ENCODE results near the gene TRMO. TPM values are rescaled to one million over a fixed set of nuclear protein-coding genes. Genes with fewer than 3 reads are reported as not detected.

TRMO gene
- total and polyA plus RNA-seq, 2 experiments from 2014 or later = 10.5 to 13.0 TPM

DNA sequence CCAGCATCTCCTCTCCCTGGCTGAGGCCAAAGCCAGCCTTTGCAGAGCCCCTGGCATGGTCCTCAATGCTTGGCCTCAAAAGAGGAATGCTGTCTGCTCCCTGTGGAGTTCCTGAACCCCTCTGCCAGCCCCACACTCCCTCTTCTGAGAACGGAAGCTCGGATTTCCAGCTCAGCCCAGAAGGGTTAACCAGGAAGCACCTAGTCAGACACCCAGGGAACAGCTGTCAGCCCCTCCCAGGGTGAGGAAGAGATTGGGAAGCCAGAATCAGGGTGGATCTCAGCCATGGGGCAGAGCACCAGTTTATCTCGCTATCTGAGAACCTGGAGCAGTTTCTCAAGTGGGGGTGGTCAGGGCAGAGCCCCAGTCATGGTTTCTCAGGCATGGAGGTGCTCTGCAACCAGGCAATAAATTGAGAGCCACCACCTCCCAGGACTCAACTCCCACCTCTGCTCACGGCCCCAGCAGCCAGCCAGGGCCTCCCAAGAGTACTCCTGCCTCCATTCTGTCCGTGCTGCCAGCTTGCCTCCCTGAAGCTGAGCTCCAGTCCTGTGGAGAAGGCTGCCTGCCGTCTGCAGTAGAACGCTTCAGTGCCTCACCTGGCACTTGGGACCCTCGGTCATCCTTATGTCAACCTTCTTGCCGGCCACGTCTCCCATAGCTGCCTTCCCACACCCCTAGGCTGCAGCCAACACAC lies 61.7 kb downstream of the TRMO start:
- no peaks in the 10 kb centered on the region for H3K36me3 ChIP-seq (ENCODE audit: low read depth)
- no peaks in the 10 kb centered on the region for H3K9me3 ChIP-seq (ENCODE audit: low read depth)
- H3K4me1 ChIP-seq (ENCODE audit: insufficient read depth) = no peaks in the 10 kb centered on the region; the same call in 1 of the 2 replicates
- no peak overlapping the region for H3K4me3 ChIP-seq
- H3K4me2 ChIP-seq (ENCODE audit: unreplicated experiment) = no peak overlapping the region
- no peak overlapping the region for H3K27ac ChIP-seq
- H3K79me2 ChIP-seq (ENCODE audit: insufficient read depth) = no peaks in the 10 kb centered on the region
- DNase-seq = no peak
- H4K20me1 ChIP-seq (ENCODE audit: insufficient read depth) = no peaks in the 10 kb centered on the region
- H3K9me2 ChIP-seq (ENCODE audit: insufficient read depth) = no peaks in the 10 kb centered on the region
- H3K27me3 ChIP-seq (replicated peaks; ENCODE audit: insufficient read depth) = peaks cover 92% of the 10 kb centered on the region
- H2AFZ ChIP-seq = no peak overlapping the region
- H3K9ac ChIP-seq = no peak overlapping the region
- in situ Hi-C loops (cut with MboI) = no loop called here
- H3F3A ChIP-seq (ENCODE audit: insufficient read depth) = no peaks in the 10 kb centered on the region
- 34 to 36% methylated on average over 10 of the region's 10 CpGs for WGBS, 2 experiments (ENCODE audit: low coverage in 1 of 2, low lambda C conversion rate in 2 of 2, missing lambda C conversion rate in 2 of 2)
- TF ChIP-seq EZH2phosphoT487 (IDR thresholded peaks at IDR 0.05; ENCODE audit: insufficient read depth, low read depth) (no peak), EZH2 (IDR thresholded peaks at IDR 0.05; ENCODE audit: insufficient read depth, poor library complexity, severe bottlenecking) (no peak)

GRCh38 chr9:97859346-97859745 lies 63.0 kb downstream of the TRMO start:
- H3K9me2 ChIP-seq (ENCODE audit: insufficient read depth) = no peaks in the 10 kb centered on the region
- no peak overlapping the region for H3K4me3 ChIP-seq
- no peak overlapping the region for H3K4me2 ChIP-seq (ENCODE audit: unreplicated experiment)
- H2AFZ ChIP-seq = no peak overlapping the region
- no peak for DNase-seq
- no peak overlapping the region for H3K9ac ChIP-seq
- H3K9me3 ChIP-seq (ENCODE audit: low read depth) = no peaks in the 10 kb centered on the region
- H3F3A ChIP-seq (ENCODE audit: insufficient read depth) = no peaks in the 10 kb centered on the region
- H3K27ac ChIP-seq = no peak overlapping the region
- H3K79me2 ChIP-seq (ENCODE audit: insufficient read depth) = no peaks in the 10 kb centered on the region
- 17 to 23% methylated on average over 2 of the region's 2 CpGs for WGBS, 2 experiments (ENCODE audit: low coverage in 1 of 2, low lambda C conversion rate in 2 of 2, missing lambda C conversion rate in 2 of 2)
- in situ Hi-C loops (cut with MboI) = no loop called here
- H3K27me3 ChIP-seq (replicated peaks; ENCODE audit: insufficient read depth) = peaks cover 92% of the 10 kb centered on the region
- no peaks in the 10 kb centered on the region for H3K36me3 ChIP-seq (ENCODE audit: low read depth)
- H3K4me1 ChIP-seq (ENCODE audit: insufficient read depth) = no peaks in the 10 kb centered on the region; the same call in 1 of the 2 replicates
- H4K20me1 ChIP-seq (ENCODE audit: insufficient read depth) = no peaks in the 10 kb centered on the region
- TF ChIP-seq EZH2 (IDR thresholded peaks at IDR 0.05; ENCODE audit: insufficient read depth, poor library complexity, severe bottlenecking) (no peak), EZH2phosphoT487 (IDR thresholded peaks at IDR 0.05; ENCODE audit: insufficient read depth, low read depth) (no peak)

- no peak overlapping the region for H3K27ac ChIP-seq
- H3K9me2 ChIP-seq (ENCODE audit: insufficient read depth) = no peaks in the 10 kb centered on the region
- H3K9ac ChIP-seq = no peak overlapping the region
- in situ Hi-C loops (cut with MboI) = no loop called here
- H3K4me3 ChIP-seq = no peak overlapping the region
- H4K20me1 ChIP-seq (ENCODE audit: insufficient read depth) = no peaks in the 10 kb centered on the region
- H3K9me3 ChIP-seq (ENCODE audit: low read depth) = no peaks in the 10 kb centered on the region
- peaks cover 87% of the 10 kb centered on the region for H3K27me3 ChIP-seq (replicated peaks; ENCODE audit: insufficient read depth)
- WGBS, 2 experiments (ENCODE audit: low coverage in 1 of 2, low lambda C conversion rate in 2 of 2, missing lambda C conversion rate in 2 of 2) = 20 to 25% methylated on average over 1 of the region's 1 CpG
- DNase-seq = no peak
- no peak overlapping the region for H3K4me2 ChIP-seq (ENCODE audit: unreplicated experiment)
- no peaks in the 10 kb centered on the region for H3K79me2 ChIP-seq (ENCODE audit: insufficient read depth)
- H3K4me1 ChIP-seq (ENCODE audit: insufficient read depth) = no peaks in the 10 kb centered on the region; the same call in 1 of the 2 replicates
- no peaks in the 10 kb centered on the region for H3K36me3 ChIP-seq (ENCODE audit: low read depth)
- TF ChIP-seq EZH2phosphoT487 (IDR thresholded peaks at IDR 0.05; ENCODE audit: insufficient read depth, low read depth) = no peak
- no peak for TF ChIP-seq EZH2 (IDR thresholded peaks at IDR 0.05; ENCODE audit: insufficient read depth, poor library complexity, severe bottlenecking)
- H3F3A ChIP-seq (ENCODE audit: insufficient read depth) = no peaks in the 10 kb centered on the region
- no peak overlapping the region for H2AFZ ChIP-seq
Observed at GRCh38 chr9:97858826-97859225, 63.5 kb downstream of the TRMO start.

DNA sequence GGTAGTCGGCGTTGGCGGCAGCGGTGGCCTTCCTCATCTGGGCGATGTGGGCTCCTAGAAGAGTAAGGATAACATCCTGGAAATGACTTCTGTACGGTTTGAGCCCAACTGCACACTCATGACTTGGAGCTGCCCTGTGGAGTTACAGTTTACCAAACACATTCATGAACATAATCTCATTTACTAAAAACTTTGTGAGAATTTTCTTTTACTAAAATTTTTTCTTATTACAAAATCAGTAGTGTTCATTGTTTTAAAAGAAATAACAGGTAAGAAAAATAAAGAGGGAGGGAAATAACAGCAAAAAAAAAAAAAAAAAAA lies 63.9 kb downstream of the TRMO start:
- in situ Hi-C loops (cut with MboI) = no loop called here

More for the DNA sequence above, 63.9 kb downstream of the TRMO start:
- no peaks in the 10 kb centered on the region for H3F3A ChIP-seq (ENCODE audit: insufficient read depth)
- H3K79me2 ChIP-seq (ENCODE audit: insufficient read depth) = no peaks in the 10 kb centered on the region
- no peaks in the 10 kb centered on the region; the same call in 1 of the 2 replicates for H3K4me1 ChIP-seq (ENCODE audit: insufficient read depth)
- H3K27ac ChIP-seq = no peak overlapping the region
- DNase-seq = no peak
- H3K27me3 ChIP-seq (replicated peaks; ENCODE audit: insufficient read depth) = peaks cover 86% of the 10 kb centered on the region
- no peaks in the 10 kb centered on the region for H3K36me3 ChIP-seq (ENCODE audit: low read depth)
- no peak overlapping the region for H3K4me3 ChIP-seq
- no peak overlapping the region for H3K4me2 ChIP-seq (ENCODE audit: unreplicated experiment)
- no peaks in the 10 kb centered on the region for H3K9me2 ChIP-seq (ENCODE audit: insufficient read depth)
- TF ChIP-seq EZH2phosphoT487 (IDR thresholded peaks at IDR 0.05; ENCODE audit: insufficient read depth, low read depth) (no peak), EZH2 (IDR thresholded peaks at IDR 0.05; ENCODE audit: insufficient read depth, poor library complexity, severe bottlenecking) (no peak)
- no peak overlapping the region for H3K9ac ChIP-seq
- 22 to 29% methylated on average over 6 of the region's 6 CpGs for WGBS, 2 experiments (ENCODE audit: low coverage in 1 of 2, low lambda C conversion rate in 2 of 2, missing lambda C conversion rate in 2 of 2)
- H4K20me1 ChIP-seq (ENCODE audit: insufficient read depth) = no peaks in the 10 kb centered on the region
- no peaks in the 10 kb centered on the region for H3K9me3 ChIP-seq (ENCODE audit: low read depth)
- no peak overlapping the region for H2AFZ ChIP-seq

All from GM23248 (cell line).